ENCODE data around the gene CCDC9B. TPM values are rescaled to one million over a fixed set of nuclear protein-coding genes. Genes with fewer than 3 reads are reported as not detected.

CCDC9B gene
- total and polyA plus RNA-seq, 2 of the 4 experiments (the other 2 are of a cell fraction): 19.7 to 30.9 TPM

DNA sequence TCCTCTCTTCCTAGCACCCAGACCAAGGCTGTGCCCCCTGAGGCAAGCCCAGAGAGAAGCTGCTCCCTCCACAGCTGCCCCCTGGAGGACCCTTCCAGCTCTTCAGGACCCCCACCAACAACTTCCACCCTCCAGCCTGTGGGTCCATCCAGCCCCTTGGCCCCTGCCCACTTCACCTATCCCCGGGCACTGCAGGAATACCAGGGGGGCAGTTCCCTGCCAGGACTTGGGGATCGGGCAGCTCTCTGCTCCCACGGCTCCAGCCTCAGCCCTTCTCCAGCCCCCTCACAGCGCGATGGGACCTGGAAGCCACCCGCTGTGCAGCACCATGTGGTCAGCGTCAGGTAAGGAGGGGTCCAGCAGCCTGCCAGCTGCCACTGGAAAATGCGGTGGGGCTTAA lies 22.9 kb upstream of the CCDC9B start:
- Histone ChIP-seq H3K4me2 (ENCODE audit: low read depth, low read length) (no peak overlapping the region), H4K20me1 (ENCODE audit: insufficient read depth, low read length) (no peaks in the 10 kb centered on the region), H3K9me3 (ENCODE audit: control insufficient read depth, insufficient read depth, low read length) (no peaks in the 10 kb centered on the region), H4K5ac (ENCODE audit: low read depth, low read length) (no peak overlapping the region), H3K9me1 (ENCODE audit: insufficient read depth, low read length) (0 out of 2 replicates have a peak, but pooled peaks cover 3% of the 10 kb centered on the region), H2AFZ (replicated peaks; ENCODE audit: low read length, poor library complexity) (no peak overlapping the region), H3K14ac (replicated peaks; ENCODE audit: low read depth, low read length) (no peak overlapping the region), H2BK20ac (ENCODE audit: low read depth, low read length) (no peak overlapping the region), H3K27me3 (ENCODE audit: control insufficient read depth, insufficient read depth, low read length) (peaks cover 26% of the 10 kb centered on the region), H3K4me1 (ENCODE audit: control insufficient read depth, insufficient read depth, low read length) (peaks cover 3% of the 10 kb centered on the region; the same call in 1 of the 2 replicates), H4K91ac (ENCODE audit: insufficient read depth, low read depth, low read length) (no peak overlapping the region), H3K23ac (ENCODE audit: low read depth, low read length) (no peak overlapping the region), H2BK120ac (ENCODE audit: low read depth, low read length) (no peak overlapping the region), H2AK5ac (ENCODE audit: low read depth, low read length) (no peak overlapping the region), H3K79me1 (ENCODE audit: low read depth in 1 of 2, low read length in 2 of 2) (no peaks in the 10 kb centered on the region), H3K9ac (ENCODE audit: low read depth, low read length) (no peak overlapping the region), H3K4ac (ENCODE audit: low read depth, low read length) (no peak overlapping the region), H2BK5ac (ENCODE audit: low read depth, low read length, poor library complexity, severe bottlenecking) (no peak overlapping the region), H2BK15ac (ENCODE audit: low read depth, low read length) (no peak overlapping the region), H3K27ac (ENCODE audit: insufficient read depth, low read length) (no peak overlapping the region), H3K36me3 (ENCODE audit: control insufficient read depth, insufficient read depth, low read length) (no peaks in the 10 kb centered on the region), H3K4me3 (ENCODE audit: insufficient read depth, low read depth, low read length) (no peak overlapping the region), H4K8ac (ENCODE audit: low read depth in 2 of 2, low read length in 2 of 2) (no peak overlapping the region), H3K18ac (ENCODE audit: low read depth, low read length) (no peak overlapping the region), H2AK9ac (replicated peaks; ENCODE audit: low read depth, low read length, poor library complexity) (no peak overlapping the region), H3K56ac (ENCODE audit: extremely low read depth, insufficient read depth, low read length) (no peak overlapping the region)
- ChIA-PET POLR2A (ENCODE audit: unreplicated experiment) (interaction anchor here (0.7 kb wide), 1 partner anchor 32 kb away, joined by 4 read pairs; no protein-coding TSS in a partner anchor), CTCF (interaction anchor here (1.3 kb wide), 1 partner anchor 19 kb away, joined by 5 read pairs; no protein-coding TSS in a partner anchor)
- intact Hi-C loops (cut with micrococcal nuclease): no loop called here
- dilution Hi-C loops (cut with HindIII; ENCODE audit: low sequenced_read_pairs, unreplicated experiment): no loop called here
- ATAC-seq (ENCODE audit: low read depth): no peak
- in situ Hi-C loops (cut with MboI; ENCODE audit: low sequenced_read_pairs): no loop called here
- WGBS, 2 experiments (ENCODE audit: extremely low coverage in 2 of 2, insufficient read length in 1 of 2): 83% methylated on average over 1 of the region's 8 CpGs; no CpG with 5 or more reads in 1 of the 2 experiments
- no peak for TF ChIP-seq BHLHE40 (IDR thresholded peaks at IDR 0.05; ENCODE audit: low read depth, low read length)
- TF ChIP-seq FOS (IDR thresholded peaks at IDR 0.05; ENCODE audit: low read depth, low read length): no peak
- no peak for DNase-seq
- BruUV-seq (replicated peaks): no TSS peak

All from IMR-90 (cell line).